ENCODE measurements around the gene ZNF599.

The ZNF599 gene

DNA sequence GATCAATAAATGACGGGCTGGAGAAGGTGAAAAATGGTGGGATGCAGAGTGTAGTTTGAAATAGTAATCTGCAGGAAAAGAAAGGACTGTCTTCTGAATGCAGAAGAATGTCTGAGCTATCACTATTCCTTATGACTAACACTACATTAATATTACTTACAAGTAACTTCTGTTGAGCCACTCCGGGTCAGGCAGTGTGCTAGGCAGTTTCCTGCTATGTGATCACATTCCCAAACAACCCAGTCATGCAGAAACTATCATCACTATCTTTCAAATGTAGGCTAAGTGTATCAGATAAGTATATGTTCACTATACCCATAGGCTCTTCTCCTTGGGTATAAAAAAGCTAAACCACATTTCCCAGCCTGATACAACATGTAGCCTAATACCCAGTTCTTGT is 6.6 kb downstream of the ZNF599 start:
- DNase-seq: no peak
- Histone ChIP-seq H3K27me3 (no peaks in the 10 kb centered on the region), H3K4me3 (ENCODE audit: low read depth, low read length) (no peak overlapping the region), H3K36me3 (no peaks in the 10 kb centered on the region), H3K4me1 (no peaks in the 10 kb centered on the region), H3K9me3 (no peaks in the 10 kb centered on the region; the same call in 1 of the 2 replicates)
- TF ChIP-seq, protein P1, sequence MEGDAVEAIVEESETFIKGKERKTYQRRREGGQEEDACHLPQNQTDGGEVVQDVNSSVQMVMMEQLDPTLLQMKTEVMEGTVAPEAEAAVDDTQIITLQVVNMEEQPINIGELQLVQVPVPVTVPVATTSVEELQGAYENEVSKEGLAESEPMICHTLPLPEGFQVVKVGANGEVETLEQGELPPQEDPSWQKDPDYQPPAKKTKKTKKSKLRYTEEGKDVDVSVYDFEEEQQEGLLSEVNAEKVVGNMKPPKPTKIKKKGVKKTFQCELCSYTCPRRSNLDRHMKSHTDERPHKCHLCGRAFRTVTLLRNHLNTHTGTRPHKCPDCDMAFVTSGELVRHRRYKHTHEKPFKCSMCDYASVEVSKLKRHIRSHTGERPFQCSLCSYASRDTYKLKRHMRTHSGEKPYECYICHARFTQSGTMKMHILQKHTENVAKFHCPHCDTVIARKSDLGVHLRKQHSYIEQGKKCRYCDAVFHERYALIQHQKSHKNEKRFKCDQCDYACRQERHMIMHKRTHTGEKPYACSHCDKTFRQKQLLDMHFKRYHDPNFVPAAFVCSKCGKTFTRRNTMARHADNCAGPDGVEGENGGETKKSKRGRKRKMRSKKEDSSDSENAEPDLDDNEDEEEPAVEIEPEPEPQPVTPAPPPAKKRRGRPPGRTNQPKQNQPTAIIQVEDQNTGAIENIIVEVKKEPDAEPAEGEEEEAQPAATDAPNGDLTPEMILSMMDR (IDR thresholded peaks at IDR 0.05; ENCODE audit: low read depth, low read length): no peak

DNA sequence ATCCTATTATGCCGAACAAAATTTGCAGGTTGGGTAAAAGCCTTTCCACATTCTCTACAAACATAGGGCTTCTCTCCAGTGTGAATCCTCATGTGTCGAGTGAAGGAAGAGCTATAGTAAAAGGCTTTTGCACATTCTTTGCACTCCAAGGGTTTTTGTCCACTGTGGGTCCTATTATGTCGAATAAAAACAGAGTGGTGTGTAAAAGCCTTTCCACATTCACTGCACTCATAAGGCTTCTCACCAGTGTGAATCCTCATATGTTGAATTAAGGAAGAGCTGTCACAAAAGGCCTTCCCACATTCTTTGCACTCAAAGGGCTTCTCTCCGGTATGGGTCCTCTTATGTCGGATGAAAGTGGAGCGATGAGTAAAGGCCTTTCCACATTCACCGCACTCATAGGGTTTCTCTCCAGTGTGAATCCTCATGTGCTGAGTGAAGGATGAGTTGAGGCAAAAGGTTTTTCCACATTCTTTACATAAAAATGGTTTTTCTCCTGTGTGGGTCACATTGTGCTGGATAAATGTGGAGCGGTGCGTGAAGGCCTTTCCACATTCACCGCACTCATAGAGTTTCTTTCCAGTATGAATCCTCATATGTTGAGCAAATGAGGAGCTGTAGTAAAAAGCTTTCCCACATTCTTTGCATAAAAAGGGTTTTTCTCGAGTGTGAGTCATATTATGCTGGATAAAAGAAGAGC is 13.6 kb downstream of the ZNF599 start:
- Histone ChIP-seq H3K4me3 (ENCODE audit: low read depth, low read length) (no peak overlapping the region), H3K4me1 (no peaks in the 10 kb centered on the region), H3K27me3 (no peaks in the 10 kb centered on the region), H3K36me3 (no peaks in the 10 kb centered on the region), H3K9me3 (peaks cover 13% of the 10 kb centered on the region)
- no peak for DNase-seq
- TF ChIP-seq, protein P1 (IDR thresholded peaks at IDR 0.05; ENCODE audit: low read depth, low read length): no peak

DNA sequence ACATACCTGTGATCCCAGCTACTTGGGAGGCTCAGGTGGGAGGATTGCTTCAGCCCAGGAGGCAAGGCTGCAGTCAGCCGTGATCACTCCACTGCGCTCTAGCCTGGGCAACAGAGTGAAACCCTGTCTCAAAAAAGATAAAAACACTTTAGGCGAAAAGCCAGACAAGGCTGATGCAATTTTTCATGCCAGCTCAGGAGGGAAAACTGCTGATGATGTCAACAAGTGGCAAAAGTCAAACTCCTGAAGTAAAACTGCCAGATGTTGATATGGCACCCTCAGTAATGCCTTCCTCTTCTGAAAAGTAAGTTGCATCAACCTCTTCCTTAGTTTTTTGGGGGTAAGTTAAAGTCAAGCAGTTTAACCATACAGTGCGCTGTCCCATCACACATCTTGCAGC is 15.6 kb downstream of the ZNF599 start:
- TF ChIP-seq, protein P1 (IDR thresholded peaks at IDR 0.05; ENCODE audit: low read depth, low read length): no peak
- no peaks in the 10 kb centered on the region for H3K36me3 ChIP-seq
- no peak overlapping the region for H3K4me3 ChIP-seq (ENCODE audit: low read depth, low read length)
- no peaks in the 10 kb centered on the region for H3K27me3 ChIP-seq
- no peaks in the 10 kb centered on the region for H3K4me1 ChIP-seq
- no peak for DNase-seq
- peaks cover 13% of the 10 kb centered on the region for H3K9me3 ChIP-seq

DNA sequence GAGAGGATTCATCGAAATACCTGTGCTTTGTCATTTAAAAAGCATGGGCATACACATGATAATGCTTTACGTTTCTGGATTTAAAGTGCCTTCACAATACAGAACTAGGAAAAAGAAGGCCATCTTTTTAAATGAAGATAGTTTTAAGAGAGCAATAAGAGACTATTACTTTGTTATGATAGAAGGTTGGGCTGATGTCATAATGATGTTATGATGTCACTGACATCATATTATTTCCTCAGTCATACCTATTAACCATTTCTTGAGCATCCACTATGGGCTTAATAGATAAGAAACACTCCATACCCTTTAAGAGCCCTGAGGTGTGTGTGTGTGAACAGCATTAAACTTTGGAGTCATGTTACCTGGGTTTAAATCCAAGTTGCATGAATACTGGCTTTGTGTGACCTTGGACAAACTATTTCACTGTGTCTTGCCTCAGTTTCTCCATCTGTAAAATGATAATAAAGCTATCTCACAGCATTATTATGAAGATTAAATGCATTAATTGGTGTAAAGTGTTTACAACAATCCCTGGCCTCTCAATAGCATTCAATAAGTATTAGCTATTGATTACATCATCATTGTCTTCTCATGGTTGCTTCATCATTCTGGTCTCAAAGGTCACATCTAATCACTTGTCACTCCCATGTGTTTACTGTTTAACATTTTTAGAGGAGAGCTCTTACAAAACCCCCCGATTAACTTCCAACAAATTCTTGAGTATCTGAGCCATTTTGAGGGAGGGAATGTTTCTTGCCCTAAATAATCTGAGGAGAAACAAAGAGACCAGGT is 27.9 kb downstream of the ZNF599 start:
- TF ChIP-seq, protein P1 (IDR thresholded peaks at IDR 0.05; ENCODE audit: low read depth, low read length): no peak

DNA sequence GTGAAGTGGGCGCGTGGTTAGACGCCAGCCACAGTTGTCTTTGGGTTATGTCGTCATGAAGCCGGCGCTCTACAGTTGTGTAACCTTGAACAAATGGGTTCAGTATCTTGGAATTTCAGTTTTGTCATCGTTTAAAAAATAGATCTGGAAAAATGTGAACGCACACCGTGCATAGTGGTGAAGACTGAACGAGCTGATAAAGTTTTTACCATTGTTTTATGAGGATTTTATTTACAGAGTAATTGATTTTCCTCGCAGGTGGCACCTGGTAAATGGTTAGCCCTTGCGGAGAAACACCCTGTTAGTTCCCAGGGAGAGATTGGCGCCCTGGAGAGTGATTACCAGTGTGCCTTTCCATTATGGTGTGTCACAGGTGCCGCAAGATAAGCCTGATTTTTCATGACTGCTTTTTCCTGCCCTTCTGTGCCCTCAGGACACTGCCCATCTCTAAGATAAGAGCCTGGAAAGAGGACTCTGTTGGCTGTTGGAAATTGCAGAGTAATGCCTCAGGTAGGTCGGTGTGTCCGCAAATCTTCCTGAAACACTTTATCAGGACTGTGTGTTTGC is 38.4 kb downstream of the ZNF599 start:
- H3K9me3 ChIP-seq: no peaks in the 10 kb centered on the region

More for the DNA sequence above, 27.9 kb downstream of the ZNF599 start:
- Histone ChIP-seq H3K27me3 (no peaks in the 10 kb centered on the region), H3K4me1 (no peaks in the 10 kb centered on the region), H3K9me3 (no peaks in the 10 kb centered on the region), H3K4me3 (ENCODE audit: low read depth, low read length) (no peak overlapping the region), H3K36me3 (no peaks in the 10 kb centered on the region)
- DNase-seq: no peak

More for the DNA sequence above, 38.4 kb downstream of the ZNF599 start:
- Histone ChIP-seq H3K4me1 (no peaks in the 10 kb centered on the region; the same call in 1 of the 2 replicates), H3K36me3 (no peaks in the 10 kb centered on the region), H3K27me3 (no peaks in the 10 kb centered on the region), H3K4me3 (ENCODE audit: low read depth, low read length) (peak overlapping the region; percentile 78)
- no peak for DNase-seq
- TF ChIP-seq, protein P1 (IDR thresholded peaks at IDR 0.05; ENCODE audit: low read depth, low read length): no peak

Data from BE2C (cell line).